GM19043 (cell line): ENCODE data around the gene THSD7A.

Experiments used
- ATAC-seq: cut with Tn5 transposase; IDR thresholded peaks from one replicate; pipeline ENCODE4 v1.9.1; 2021; ENCODE audit warnings: low read depth; ENCODE audit not compliant: unreplicated experiment

THSD7A gene

DNA sequence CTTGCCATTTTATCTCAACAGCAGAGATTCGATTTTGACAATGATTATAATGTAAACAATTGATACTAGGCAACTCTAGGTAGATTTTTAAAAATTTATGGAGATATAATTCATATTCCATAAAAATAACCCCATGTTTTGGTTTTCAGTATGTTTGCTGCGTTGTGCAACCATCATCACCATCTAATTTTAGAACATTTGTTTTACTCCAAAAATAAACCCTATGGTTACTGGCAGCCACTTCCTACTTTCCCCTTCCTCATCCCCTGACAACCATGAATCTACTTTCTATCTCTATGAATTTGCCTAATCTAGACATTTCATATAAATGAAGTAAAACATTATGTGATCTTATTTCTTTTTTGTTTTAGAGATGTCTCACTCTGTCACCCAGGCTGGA lies 401.9 kb downstream of the THSD7A start:
- no peak for ATAC-seq

DNA sequence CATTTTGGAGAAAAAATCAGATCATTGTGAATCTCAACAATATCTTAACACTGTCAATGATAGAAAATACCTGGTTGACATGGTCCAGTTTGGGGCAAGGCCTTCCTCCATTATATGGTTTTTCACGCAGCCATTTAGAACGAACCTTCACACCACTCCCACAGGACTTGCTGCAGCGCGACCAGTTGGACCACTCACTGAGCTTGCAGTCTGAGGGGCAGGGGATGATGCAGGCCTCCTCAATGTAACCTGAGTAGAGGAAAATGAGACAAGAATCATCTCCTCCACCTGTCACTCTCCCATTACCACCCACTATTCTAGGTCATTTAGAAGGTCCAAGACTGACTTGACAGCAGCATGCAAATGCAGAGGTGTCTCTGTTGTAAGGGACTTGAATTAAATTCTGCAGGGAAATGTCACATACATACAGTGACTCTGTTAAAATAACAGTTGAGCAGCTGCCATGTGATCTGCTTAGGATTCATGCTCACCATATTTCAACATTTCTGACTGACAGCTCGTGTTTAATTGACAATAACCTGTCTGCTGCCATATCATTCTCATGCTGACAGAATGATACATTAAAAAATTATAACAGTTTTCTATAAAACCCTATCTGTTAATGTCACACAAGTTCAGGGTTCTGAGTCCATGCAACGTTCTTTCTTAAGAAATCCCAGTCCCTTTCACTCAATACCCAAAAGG lies 403.0 kb downstream of the THSD7A start:
- no peak for ATAC-seq

DNA sequence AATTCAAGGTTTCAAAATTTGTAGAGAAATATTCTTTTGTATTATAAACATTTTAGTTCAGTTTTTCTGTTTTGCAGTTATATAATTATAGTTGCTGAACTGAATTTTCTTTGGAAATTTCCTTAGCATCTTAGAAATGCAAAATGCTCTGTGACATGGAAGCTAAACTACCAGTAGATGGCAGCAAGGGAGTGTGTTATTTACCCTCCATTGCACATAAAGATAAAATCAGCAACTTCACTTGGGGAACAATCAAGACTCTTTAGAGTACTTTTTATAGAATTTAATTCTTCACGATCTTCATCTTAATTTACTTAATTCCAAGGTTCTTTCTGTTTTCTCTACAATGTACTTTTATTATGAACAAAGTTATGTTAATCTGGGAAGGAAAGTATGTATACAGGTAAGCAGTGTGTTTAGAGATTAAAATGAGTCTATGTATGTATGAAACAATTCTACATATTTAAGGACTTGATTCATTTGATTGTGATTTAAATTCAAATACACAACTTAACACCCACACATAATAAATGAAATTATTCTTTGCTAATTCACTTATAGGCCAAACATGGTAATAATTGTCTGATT lies 404.2 kb downstream of the THSD7A start:
- ATAC-seq = no peak

DNA sequence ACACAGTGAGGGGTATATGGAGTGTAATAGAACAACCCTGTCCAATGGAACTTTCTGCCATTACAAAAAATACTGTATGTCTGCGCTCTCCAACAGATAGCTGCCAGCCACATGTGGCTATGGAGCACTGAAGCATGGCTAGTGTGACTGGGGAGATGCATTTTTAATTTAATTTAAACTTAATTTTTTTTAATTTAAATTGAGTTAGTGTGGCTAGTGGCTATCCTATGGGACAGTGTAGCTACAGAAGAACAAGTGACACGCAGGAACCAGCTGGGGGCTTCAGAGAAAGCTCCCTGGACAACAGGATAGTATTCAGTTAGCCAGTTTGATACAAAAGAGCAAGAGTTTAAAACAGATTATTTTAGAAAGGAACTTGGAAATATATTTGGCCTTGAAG lies 408.0 kb downstream of the THSD7A start:
- no peak for ATAC-seq

DNA sequence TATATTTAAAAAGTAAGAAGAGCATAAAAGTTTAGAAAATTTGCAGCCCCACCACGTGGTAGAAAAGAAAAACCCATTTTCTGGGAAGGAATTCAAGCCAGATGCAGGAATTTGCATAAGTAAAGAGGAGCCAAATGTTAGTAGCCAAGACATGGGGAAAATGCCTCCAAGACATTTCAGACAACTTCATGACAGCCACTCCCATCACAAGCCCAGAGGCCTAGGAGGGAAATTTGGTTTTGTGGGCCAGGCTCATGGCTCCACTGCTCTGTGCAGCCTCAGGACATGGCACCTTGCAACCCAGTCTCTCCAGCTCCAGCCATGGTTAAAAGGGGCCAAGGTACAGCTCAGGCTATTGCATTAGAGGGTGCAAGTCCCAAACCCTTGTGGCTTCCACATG lies 411.9 kb downstream of the THSD7A start:
- no peak for ATAC-seq

DNA sequence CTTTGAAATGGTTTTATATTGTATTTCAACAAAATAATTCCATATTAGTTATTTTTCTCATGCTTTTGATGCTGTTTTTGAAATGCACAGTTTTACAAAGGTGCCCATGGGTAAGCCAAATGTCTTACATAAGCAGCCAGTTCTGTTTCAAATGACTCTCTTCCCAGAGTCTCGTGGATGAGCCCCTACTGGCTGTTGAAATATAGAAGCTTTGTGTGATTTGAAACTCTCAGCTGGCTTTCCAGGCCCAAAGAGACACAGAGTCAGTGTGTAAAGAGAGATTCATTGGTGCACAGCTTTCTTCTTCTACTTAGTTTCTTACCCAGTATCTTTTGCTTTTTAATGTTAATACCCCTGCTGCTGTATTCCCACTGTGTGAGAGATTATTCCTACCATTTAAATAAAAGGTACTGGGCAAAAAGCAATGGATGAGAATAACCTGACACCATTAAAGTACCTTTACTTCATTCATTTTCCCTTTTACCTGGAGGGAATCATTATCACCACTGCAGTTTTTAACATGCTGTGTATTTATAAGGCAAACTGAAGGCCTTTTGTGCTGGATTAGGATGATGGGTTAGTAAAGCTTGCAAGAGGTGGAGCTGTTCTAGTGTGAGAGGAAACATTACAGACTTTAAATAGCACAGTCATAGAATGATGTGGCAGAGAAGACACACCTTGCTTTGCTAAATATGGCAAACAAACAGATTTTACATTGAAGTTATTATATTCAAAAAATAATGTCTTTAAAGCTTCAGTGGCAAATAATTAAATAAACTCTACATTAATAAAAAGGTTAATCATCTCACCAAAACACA lies 415.1 kb downstream of the THSD7A start:
- ATAC-seq = no peak

DNA sequence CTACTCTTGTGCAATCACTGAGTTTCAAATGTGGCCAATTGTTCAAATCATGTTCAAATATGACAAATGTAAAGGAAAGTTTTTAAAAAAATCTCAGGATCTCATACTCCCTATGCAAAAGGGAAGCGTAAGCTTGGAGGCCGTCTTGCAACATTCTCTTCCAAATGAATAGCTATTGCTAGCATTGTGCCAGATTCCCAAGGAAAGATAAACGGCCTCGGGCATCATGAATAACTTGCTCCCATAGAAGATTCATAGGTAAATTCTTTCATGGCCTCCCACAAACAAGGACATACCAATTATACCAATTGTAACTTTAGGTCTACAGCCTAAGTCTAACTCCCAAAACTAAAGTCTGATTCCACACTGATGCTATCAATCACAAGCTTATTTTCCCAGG lies 416.9 kb downstream of the THSD7A start:
- no peak for ATAC-seq

DNA sequence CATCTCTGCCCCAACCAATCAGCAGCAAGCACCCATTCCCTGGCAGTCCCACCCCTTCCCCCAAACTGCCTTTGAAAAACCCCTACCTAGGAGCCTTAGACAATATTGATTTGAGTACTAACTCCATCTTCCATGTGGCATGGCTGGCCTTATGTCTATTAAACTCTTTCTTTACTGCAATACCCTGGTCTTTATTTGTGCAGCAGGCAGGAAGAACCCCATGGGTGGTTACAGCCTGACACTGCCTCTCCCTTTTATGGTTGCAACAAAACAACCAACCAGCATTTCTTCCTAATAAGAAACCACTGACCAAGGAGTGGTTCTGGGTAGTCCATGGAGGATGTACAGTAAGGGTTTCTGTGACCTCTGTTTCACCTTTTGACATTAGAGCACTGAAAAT lies 418.1 kb downstream of the THSD7A start:
- no peak for ATAC-seq

DNA sequence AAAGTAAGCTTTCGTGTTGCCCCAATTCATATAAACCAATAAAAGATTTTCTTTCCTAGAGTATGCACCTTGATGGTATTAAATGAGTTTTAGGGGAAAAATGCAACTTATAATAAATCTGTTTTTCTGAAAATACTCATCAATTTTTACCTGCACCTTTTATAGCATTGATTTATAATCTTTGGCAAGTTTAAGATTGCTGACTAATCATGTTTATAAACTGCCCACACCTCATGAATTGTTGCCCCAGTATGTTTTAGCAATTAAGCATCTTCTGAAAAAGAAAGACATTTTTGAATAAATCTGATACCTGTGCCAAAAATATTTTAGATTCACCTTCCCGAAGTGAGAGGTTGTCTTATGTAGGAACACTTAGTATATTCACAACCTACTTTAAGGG lies 420.0 kb downstream of the THSD7A start:
- no peak for ATAC-seq

DNA sequence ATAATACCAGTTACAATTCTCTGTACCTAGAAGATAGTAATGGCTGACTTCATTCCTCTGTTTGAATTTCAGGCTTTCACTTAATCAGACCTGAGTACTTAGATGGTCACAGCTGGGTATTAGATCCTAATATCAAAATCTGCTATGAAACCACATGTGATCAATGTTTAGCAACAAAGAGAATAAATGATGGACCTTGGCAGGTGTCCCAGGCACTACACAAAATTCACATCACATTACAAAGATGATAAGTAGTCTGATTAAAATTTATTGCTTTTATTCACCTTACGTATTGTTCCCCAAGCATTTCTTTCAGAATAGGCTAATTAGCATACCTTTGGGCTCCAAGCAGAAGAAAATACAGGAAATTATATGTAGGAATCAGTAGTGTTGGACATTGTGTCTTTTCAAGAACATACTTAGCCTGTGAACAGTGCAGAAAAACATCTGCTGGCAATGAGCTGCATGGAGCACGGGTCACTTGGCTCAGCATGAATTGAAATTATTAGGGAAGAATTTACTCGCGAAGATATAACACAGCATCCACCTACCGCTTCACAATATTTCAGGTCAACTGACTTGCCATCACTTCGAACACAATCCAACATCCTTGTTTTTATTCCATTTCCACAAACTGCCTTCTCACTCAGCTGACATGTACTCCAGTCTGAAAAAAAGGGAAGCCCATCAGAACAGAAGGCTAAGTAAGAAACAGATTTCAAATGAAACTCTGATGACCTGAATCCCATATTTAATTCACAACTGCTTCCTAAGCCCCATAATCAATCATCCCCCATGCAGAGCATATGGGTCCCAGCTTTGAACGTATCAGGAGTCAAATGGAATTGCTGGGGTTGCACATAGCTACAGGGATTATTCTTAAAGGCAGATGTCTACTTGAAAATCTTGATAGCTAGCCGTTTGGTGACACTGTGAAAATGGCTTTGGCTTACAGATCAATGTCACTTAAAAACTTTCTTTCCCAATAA lies 421.0 kb downstream of the THSD7A start:
- no peak for ATAC-seq

DNA sequence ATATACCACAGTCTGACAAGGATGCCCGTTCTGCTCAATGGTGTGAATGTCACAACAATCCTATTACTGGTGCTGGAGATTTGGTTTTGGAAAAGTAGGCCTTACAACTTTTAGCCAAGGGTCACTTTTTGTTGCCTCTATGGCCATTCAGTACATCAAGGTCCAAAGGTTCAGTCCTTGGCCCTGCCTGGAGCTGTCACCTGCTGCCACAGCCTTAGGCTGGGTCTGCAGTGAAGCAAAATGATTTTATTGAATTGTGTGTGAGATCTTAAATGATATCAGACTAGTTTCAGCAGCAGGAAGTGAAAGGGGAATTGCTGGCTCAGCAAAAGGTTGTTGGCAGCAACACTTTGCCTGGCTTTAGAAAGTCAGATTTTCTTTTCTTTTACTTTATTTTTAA lies 427.6 kb downstream of the THSD7A start:
- no peak for ATAC-seq

DNA sequence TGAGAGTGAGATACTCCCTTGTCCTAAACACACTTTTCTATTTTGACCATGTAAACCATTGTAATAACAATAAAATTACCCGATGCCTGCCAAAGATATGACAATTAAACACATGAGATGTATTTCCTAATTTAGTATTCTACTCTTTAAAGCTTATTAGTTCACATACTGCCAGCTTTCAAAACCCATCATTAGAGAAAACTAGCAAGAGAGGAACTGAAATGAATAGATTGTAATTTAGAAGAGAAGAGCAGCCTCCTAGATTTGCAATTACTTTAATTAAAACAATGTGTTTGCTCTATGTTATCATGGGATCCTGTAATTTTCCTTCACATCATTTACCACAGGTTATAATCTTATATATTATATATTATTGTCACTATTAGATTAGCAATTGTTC lies 428.2 kb downstream of the THSD7A start:
- no peak for ATAC-seq

DNA sequence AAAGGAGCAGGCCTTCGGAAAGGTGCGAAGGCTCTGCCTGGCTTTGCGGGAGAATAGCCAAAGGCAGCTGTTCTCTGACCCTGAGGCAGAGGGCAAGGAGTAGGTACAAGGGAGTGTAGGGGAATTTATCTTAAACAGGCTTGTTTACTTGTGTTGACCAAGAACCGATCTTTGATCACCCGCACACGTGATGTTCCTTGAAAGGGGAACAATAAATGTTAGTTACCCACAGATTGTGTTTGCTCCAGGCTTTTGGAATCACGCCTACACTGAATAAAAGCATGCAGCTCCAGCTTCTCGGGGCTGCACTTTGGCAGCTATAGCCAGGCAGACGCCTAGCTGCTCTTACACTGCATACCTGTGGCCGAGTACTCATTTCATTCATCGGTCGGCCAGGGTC lies 437.6 kb downstream of the THSD7A start:
- ATAC-seq = no peak

DNA sequence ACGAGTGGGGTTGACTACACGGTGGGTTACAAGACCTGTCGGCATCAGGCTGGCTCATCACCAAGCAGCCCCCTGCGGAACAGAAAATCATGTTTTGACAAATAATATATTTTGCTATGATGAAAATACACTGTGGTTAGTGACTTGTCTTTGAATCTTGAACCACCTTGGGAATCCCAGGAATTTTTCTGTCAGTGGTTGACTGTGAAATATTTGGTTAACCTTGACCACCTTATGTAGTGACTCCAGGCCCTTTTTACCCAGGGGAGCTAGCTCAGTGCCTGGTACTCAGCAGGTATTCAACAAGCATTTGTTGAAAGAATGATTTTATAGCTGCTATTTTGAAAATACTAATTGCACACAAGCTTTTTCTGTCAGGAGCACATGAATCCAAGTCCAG lies 452.4 kb downstream of the THSD7A start:
- ATAC-seq = no peak

DNA sequence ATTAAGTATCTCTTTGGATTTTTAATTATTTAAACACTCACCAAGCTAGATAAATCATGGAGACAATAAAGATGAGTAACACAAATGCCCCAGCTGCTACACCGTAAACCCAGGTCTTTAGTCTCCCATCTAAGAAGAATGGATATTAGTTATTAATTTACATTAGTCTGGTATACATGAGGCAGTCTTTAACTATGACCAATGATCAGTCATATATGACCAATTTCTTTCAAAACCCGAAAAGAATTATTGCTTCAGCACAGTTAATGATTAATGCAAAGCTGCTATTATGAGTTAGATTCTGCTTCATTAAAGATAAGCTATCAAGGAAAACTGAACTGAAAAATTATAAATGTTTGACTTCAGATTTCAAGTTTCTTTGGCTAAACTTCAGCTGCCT lies 455.5 kb downstream of the THSD7A start:
- ATAC-seq = no peak

DNA sequence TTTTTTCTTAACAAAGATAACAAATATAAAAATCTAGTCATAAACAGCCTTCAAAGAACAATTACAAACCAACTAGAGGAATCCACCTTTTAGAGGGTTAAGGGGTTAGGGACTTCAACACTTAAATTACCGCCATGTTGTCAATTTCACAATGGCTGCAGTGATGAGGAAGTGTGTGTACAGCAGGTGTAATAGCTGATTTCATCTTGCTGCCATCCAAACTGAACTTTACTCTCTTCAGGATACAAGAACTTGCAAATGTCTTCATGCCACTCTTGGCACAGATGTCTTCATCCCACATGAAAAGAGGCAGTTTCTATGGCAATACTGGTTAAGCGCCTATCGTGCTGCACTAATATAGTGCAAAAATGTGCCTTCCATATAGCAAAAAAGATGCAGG lies 457.4 kb downstream of the THSD7A start:
- ATAC-seq = no peak

DNA sequence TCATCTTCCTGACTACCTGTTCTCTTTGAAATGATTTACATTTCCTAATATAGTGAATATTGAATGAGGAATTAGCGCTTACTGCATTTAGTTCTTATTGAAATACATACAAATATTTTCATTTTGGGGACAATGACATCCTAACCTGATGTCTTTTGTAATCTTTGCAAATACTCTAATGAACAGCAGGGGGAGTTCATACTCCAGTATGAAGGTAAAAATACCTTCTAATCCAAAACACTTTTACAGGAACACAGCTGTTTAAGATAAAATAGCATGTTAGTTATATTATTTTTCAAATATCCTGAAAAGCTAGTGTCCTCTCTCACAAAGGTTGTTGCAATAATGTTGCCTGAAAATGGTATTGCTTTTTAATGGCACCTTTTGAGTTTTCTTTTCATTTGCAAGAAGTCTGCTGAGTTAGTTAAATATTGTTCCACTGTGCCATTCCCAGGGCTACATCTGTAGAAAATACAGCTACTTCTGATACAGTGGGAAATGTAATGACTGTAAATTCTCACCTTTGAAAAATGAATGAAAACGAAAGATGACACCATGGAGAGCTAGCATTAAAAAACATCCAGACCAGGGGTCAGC lies 458.4 kb downstream of the THSD7A start:
- ATAC-seq = no peak

DNA sequence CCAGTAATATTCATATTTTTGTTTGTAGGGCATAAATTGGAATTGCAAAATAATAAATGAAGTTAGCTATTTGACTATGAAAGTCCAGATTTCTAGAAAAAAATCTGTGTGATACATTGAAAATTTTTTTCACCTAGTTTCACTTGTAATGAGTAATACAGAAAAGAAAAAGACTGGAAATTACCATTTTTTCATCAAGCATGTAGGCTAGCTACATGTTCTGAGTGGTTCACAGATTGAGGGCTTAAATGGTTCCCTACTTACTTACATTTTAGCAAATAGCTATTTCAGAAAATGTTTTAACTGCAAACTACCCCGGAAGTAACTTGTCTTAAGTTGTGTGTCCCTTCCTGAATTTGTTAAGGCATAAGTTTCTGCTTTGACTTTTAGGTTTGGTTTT lies 462.3 kb downstream of the THSD7A start:
- ATAC-seq = no peak

DNA sequence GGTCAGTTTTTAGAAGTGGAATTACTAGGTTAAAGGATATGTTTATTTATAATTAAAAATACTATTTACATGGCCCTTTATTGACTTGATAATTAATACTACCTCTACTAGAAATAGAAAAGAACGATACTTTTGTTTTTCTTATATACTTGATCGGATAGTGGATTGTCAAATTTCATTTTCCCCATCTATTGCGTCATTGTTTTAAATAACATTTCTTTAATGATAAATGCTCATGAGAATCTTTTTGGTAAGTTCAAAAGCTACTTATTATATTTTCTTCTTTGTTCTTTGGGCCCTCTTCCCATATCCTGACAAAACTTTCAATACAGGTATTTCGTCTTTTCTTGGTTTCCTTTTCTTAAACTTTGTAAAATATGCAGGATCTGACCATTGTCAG lies 465.9 kb downstream of the THSD7A start:
- no peak for ATAC-seq

DNA sequence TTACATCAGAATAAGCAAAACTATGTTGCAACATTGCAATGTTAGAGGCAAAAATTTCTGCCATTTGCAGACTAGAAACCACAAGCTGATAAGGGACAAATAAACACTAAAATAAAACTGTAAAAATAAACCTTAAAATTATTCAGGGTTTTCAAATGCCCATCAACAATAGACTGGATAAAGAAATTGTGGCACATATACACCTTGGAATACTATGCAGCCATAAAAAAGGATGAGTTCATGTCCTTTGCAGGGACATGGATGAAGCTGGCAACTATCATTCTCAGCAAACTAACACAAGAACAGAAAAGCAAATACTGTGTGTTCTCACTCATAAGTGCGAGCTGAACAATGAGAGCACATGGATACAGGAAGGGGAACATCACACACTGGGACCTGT lies 473.4 kb downstream of the THSD7A start:
- no peak for ATAC-seq
